ENCODE results near the gene OCSTAMP. TPM values are rescaled to one million over a fixed set of nuclear protein-coding genes. Genes with fewer than 3 reads are reported as not detected.
A peak's percentile ranks its signal among the peaks of the same experiment; 100 is the strongest.

The OCSTAMP gene
- total RNA-seq, 1 experiment from 2014 or later: not detected

- no peak for DNase-seq (ENCODE audit: low spot score)
Observed at GRCh38 chr20:46573234-46573633, 22.8 kb upstream of the OCSTAMP start.

- no peak for DNase-seq (ENCODE audit: low spot score)
Observed at GRCh38 chr20:46572790-46573189, 22.3 kb upstream of the OCSTAMP start.

GRCh38 chr20:46572153-46572552 lies 21.7 kb upstream of the OCSTAMP start:
- DNase-seq (ENCODE audit: low spot score): no peak

- DNase-seq (ENCODE audit: low spot score): no peak
Observed at GRCh38 chr20:46571418-46571817, 21.0 kb upstream of the OCSTAMP start.

GRCh38 chr20:46570956-46571355 lies 20.5 kb upstream of the OCSTAMP start:
- DNase-seq (ENCODE audit: low spot score): no peak

- DNase-seq (ENCODE audit: low spot score): no peak
Observed at GRCh38 chr20:46569961-46570360, 19.5 kb upstream of the OCSTAMP start.

GRCh38 chr20:46568570-46569129 lies 18.2 kb upstream of the OCSTAMP start:
- DNase-seq (ENCODE audit: low spot score): peak; percentile 59

- no peak for DNase-seq (ENCODE audit: low spot score)
Observed at GRCh38 chr20:46566125-46566524, 15.7 kb upstream of the OCSTAMP start.

GRCh38 chr20:46564241-46564957 lies 13.9 kb upstream of the OCSTAMP start:
- no peak for DNase-seq (ENCODE audit: low spot score)

- no peak for DNase-seq (ENCODE audit: low spot score)
Observed at GRCh38 chr20:46563860-46564221, 13.4 kb upstream of the OCSTAMP start.

GRCh38 chr20:46563170-46563859 lies 12.9 kb upstream of the OCSTAMP start:
- DNase-seq (ENCODE audit: low spot score): no peak

GRCh38 chr20:46562373-46563169 lies 12.1 kb upstream of the OCSTAMP start:
- DNase-seq (ENCODE audit: low spot score): peak; percentile 62

GRCh38 chr20:46562009-46562372 lies 11.5 kb upstream of the OCSTAMP start:
- no peak for DNase-seq (ENCODE audit: low spot score)

GRCh38 chr20:46559685-46560440 lies 9.4 kb upstream of the OCSTAMP start:
- DNase-seq (ENCODE audit: low spot score): no peak

GRCh38 chr20:46559001-46559400 lies 8.5 kb upstream of the OCSTAMP start:
- DNase-seq (ENCODE audit: low spot score): no peak

GRCh38 chr20:46558511-46558959 lies 8.1 kb upstream of the OCSTAMP start:
- DNase-seq (ENCODE audit: low spot score): peak; percentile 95

GRCh38 chr20:46557231-46557956 lies 6.9 kb upstream of the OCSTAMP start:
- peak; percentile 66 for DNase-seq (ENCODE audit: low spot score)

GRCh38 chr20:46555370-46555956 lies 5.0 kb upstream of the OCSTAMP start:
- DNase-seq (ENCODE audit: low spot score): no peak

- DNase-seq (ENCODE audit: low spot score): no peak
Observed at GRCh38 chr20:46554828-46555227, 4.4 kb upstream of the OCSTAMP start.

GRCh38 chr20:46553926-46554325 lies 3.5 kb upstream of the OCSTAMP start:
- no peak for DNase-seq (ENCODE audit: low spot score)

All from A172 (cell line).